H9 (cell line): ENCODE data around the gene FOXQ1. TPM values are rescaled to one million over a fixed set of nuclear protein-coding genes. Genes with fewer than 3 reads are reported as not detected.

Experiments used
- DNase-seq: peaks from one replicate; pipeline ENCODE4 v3.0.0-alpha.2; 2017
- H2AFZ ChIP-seq: one replicate; pipeline ENCODE4 v1.6.1; 2013; ENCODE audit warnings: mild to moderate bottlenecking, low read length, control low read depth, moderate library complexity
- H2AK5ac ChIP-seq: 2 replicates; pipeline ENCODE4 v1.6.1; 2013; ENCODE audit warnings: low read length, control low read depth, mixed read lengths; ENCODE audit not compliant: insufficient read length
- H2BK120ac ChIP-seq: one replicate; pipeline ENCODE4 v1.6.1; 2013; ENCODE audit warnings: low read depth, mild to moderate bottlenecking, low read length, control low read depth, inconsistent platforms; ENCODE audit not compliant: poor library complexity, severe bottlenecking
- H2BK12ac ChIP-seq: 2 replicates; pipeline ENCODE4 v1.6.1; 2013; ENCODE audit warnings: low read length, control low read depth, mixed read lengths, low read depth; ENCODE audit not compliant: insufficient read length
- H2BK15ac ChIP-seq: 2 replicates; pipeline ENCODE4 v1.6.1; 2013; ENCODE audit warnings: low read depth, low read length, control low read depth
- H2BK20ac ChIP-seq: one replicate; pipeline ENCODE4 v1.6.1; 2013; ENCODE audit warnings: low read depth, mild to moderate bottlenecking, low read length, control low read depth, inconsistent platforms; ENCODE audit not compliant: poor library complexity, severe bottlenecking
- H2BK5ac ChIP-seq: 2 replicates; pipeline ENCODE4 v1.6.1; 2013; ENCODE audit warnings: low read length, control low read depth, mixed read lengths; ENCODE audit not compliant: insufficient read length
- H3K14ac ChIP-seq: 2 replicates; pipeline ENCODE4 v1.6.1; 2013; ENCODE audit warnings: low read length, control low read depth; ENCODE audit not compliant: insufficient read depth
- H3K18ac ChIP-seq: 2 replicates; pipeline ENCODE4 v1.6.1; 2013; ENCODE audit warnings: low read depth, mild to moderate bottlenecking, mixed read lengths, low read length, control low read depth; ENCODE audit not compliant: insufficient read length
- H3K23ac ChIP-seq: 2 replicates; pipeline ENCODE4 v1.6.1; 2013; ENCODE audit warnings: low read length, control low read depth, mixed read lengths, low read depth; ENCODE audit not compliant: insufficient read length
- H3K23me2 ChIP-seq: 2 replicates; pipeline ENCODE4 v1.6.1; 2013; ENCODE audit warnings: low read depth, mild to moderate bottlenecking, mixed read lengths, low read length, control low read depth; ENCODE audit not compliant: insufficient read length, poor library complexity, severe bottlenecking
- H3K27ac ChIP-seq: 2 replicates; pipeline ENCODE4 v1.5.1; 2013; ENCODE audit warnings: low read length, control low read depth, mixed read lengths, low read depth; ENCODE audit not compliant: insufficient read length
- H3K27me3 ChIP-seq: 2 replicates; pipeline ENCODE4 v1.6.1; 2013; ENCODE audit warnings: low read length, control low read depth, inconsistent platforms; ENCODE audit not compliant: insufficient read depth
- H3K4ac ChIP-seq: 2 replicates; pipeline ENCODE4 v1.6.1; 2013; ENCODE audit warnings: low read depth, mild to moderate bottlenecking, control low read depth, inconsistent platforms, low read length, moderate library complexity
- H3K4me1 ChIP-seq: 2 replicates; pipeline ENCODE4 v1.6.1; 2013; ENCODE audit warnings: low read length, control low read depth, inconsistent platforms; ENCODE audit not compliant: insufficient read depth
- H3K4me2 ChIP-seq: 2 replicates; pipeline ENCODE4 v1.6.1; 2013; ENCODE audit warnings: low read length, control low read depth, mixed read lengths; ENCODE audit not compliant: insufficient read length, insufficient read depth
- H3K56ac ChIP-seq: 2 replicates; pipeline ENCODE4 v1.6.1; 2013; ENCODE audit warnings: low read depth, mild to moderate bottlenecking, mixed read lengths, low read length, control low read depth; ENCODE audit not compliant: insufficient read length
- H3K79me1 ChIP-seq: 2 replicates; pipeline ENCODE4 v1.6.1; 2013; ENCODE audit warnings: low read depth, mild to moderate bottlenecking, moderate library complexity, low read length, control low read depth, inconsistent platforms; ENCODE audit not compliant: insufficient read depth, poor library complexity, severe bottlenecking
- H3K79me2 ChIP-seq: 2 replicates; pipeline ENCODE4 v1.6.1; 2013; ENCODE audit warnings: low read length, control low read depth, inconsistent platforms; ENCODE audit not compliant: insufficient read depth
- H3K9ac ChIP-seq: 2 replicates; pipeline ENCODE4 v1.6.1; 2013; ENCODE audit warnings: low read length, control low read depth, mixed read lengths; ENCODE audit not compliant: insufficient read length; ENCODE audit errors: extremely low read depth
- H3K9me3 ChIP-seq: one replicate; pipeline ENCODE4 v1.6.1; 2013; ENCODE audit warnings: low read depth, low read length, inconsistent platforms; ENCODE audit not compliant: control insufficient read depth
- H3T11ph ChIP-seq: one replicate; pipeline ENCODE4 v1.6.1; 2013; ENCODE audit warnings: mild to moderate bottlenecking, low read length, control low read depth, inconsistent platforms
- H4K20me1 ChIP-seq: one replicate; pipeline ENCODE4 v1.6.1; 2013; ENCODE audit not compliant: control insufficient read depth, insufficient read length, insufficient read depth
- H4K5ac ChIP-seq: 2 replicates; pipeline ENCODE4 v1.6.1; 2013; ENCODE audit warnings: low read depth, mild to moderate bottlenecking, mixed read lengths, low read length, control low read depth; ENCODE audit not compliant: insufficient read length
- H4K8ac ChIP-seq: replicated peaks from 2 replicates; pipeline ENCODE4 v1.6.1; 2013; ENCODE audit warnings: low read length, control low read depth, mixed read lengths, low read depth; ENCODE audit not compliant: insufficient read length
- H4K91ac ChIP-seq: 2 replicates; pipeline ENCODE4 v1.6.1; 2013; ENCODE audit warnings: low read depth, mild to moderate bottlenecking, moderate library complexity, mixed read lengths, low read length, control low read depth; ENCODE audit not compliant: insufficient read length
- H3K27ac Mint-ChIP-seq, 3 experiments: 2 replicates in 2 of 3; 3 replicates in 1 of 3; pipeline ENCODE4 v1.8.0; 2020 to 2021; ENCODE audit warnings: mixed read lengths in 3 of 3, mild to moderate bottlenecking in 1 of 3, moderate library complexity in 1 of 3
- H3K27me3 Mint-ChIP-seq: 2 replicates; pipeline ENCODE4 v1.8.0; 2021; ENCODE audit warnings: low read depth, mild to moderate bottlenecking, moderate library complexity, mixed read lengths
- H3K36me3 Mint-ChIP-seq, 3 experiments: 2 replicates in 2 of 3; 3 replicates in 1 of 3; pipeline ENCODE4 v1.8.0; 2020 to 2021; ENCODE audit warnings: low read depth in 3 of 3, mixed read lengths in 3 of 3; ENCODE audit not compliant: insufficient read depth in 1 of 3
- H3K4me1 Mint-ChIP-seq, 2 experiments: 2 replicates each; pipeline ENCODE4 v1.8.0; 2020; ENCODE audit warnings: mixed read lengths in 2 of 2
- H3K4me3 Mint-ChIP-seq, 2 experiments: 2 replicates in 1 of 2; 3 replicates in 1 of 2; pipeline ENCODE4 v1.8.0; 2020 to 2021; ENCODE audit warnings: mild to moderate bottlenecking in 2 of 2, mixed read lengths in 2 of 2, moderate library complexity in 1 of 2
- H3K9me3 Mint-ChIP-seq, 2 experiments: 2 replicates in 1 of 2; 3 replicates in 1 of 2; pipeline ENCODE4 v1.8.0; 2020; ENCODE audit warnings: mild to moderate bottlenecking in 2 of 2, mixed read lengths in 2 of 2, moderate library complexity in 1 of 2
- CTCF ChIP-seq: fragments of 200-600 bp; sonication (generic); conservative IDR thresholded peaks from 3 replicates; pipeline ENCODE4 v1.8.0; 2021; ENCODE audit warnings: antibody characterized with exemption, mild to moderate bottlenecking
- WGBS: extraction: QIAGEN DNeasy Blood & Tissue Kit; methylation state at CpG from one replicate; pipeline ENCODE4 v1.1.7; 2013; ENCODE audit warnings: missing lambda C conversion rate, low lambda C conversion rate, mixed read lengths; ENCODE audit not compliant: insufficient read length; ENCODE audit errors: extremely low coverage; 5-methylcytosine and 5-hydroxymethylcytosine counted together
- total RNA-seq: library from RNA; stranded (reverse); gene quantifications from 2 replicates; pipeline ENCODE4 v1.2.1, GENCODE V29; 2021

FOXQ1 gene
- total RNA-seq, 1 experiment from 2014 or later: 0.15 TPM

- no peak overlapping the region for H4K8ac ChIP-seq
- H3T11ph ChIP-seq: no peak overlapping the region
- DNase-seq: no peak
- H2AK5ac ChIP-seq: no peak overlapping the region
- no peaks in the 10 kb centered on the region for H3K27me3 ChIP-seq
- H3K79me1 ChIP-seq: no peaks in the 10 kb centered on the region
- no peaks in the 10 kb centered on the region for H3K79me2 ChIP-seq
- H3K9ac ChIP-seq: no peak overlapping the region
- Mint-ChIP-seq H3K27ac (no peak overlapping the region), H3K9me3 (no peaks in the 10 kb centered on the region; a peak in 1 of 5 replicates), H3K27me3 (peaks cover 18% of the 10 kb centered on the region), H3K4me1 (peaks cover 2 to 9% of the 10 kb centered on the region in 2 experiments; a peak in 2 of 4 replicates), H3K4me3 (no peak overlapping the region), H3K36me3 (no peaks in the 10 kb centered on the region)
- no peak overlapping the region for H3K18ac ChIP-seq
- H4K5ac ChIP-seq: no peak overlapping the region
- H4K91ac ChIP-seq: no peak overlapping the region
- no peak for TF ChIP-seq CTCF
- no peak overlapping the region for H2BK120ac ChIP-seq
- no peak overlapping the region for H3K4me2 ChIP-seq
- no CpG with 5 or more reads among the region's 8 CpGs for WGBS
- no peak overlapping the region for H3K14ac ChIP-seq
- no peak overlapping the region for H2BK5ac ChIP-seq
- H3K23ac ChIP-seq: no peak overlapping the region
- no peak overlapping the region for H2BK12ac ChIP-seq
- H3K9me3 ChIP-seq: no peaks in the 10 kb centered on the region
- no peak overlapping the region for H3K56ac ChIP-seq
- no peaks in the 10 kb centered on the region for H3K23me2 ChIP-seq
- H2AFZ ChIP-seq: no peak overlapping the region
- no peak overlapping the region for H3K4ac ChIP-seq
- H2BK20ac ChIP-seq: no peak overlapping the region
- peaks cover 4% of the 10 kb centered on the region; the same call in 1 of the 2 replicates for H3K4me1 ChIP-seq
- H4K20me1 ChIP-seq: no peaks in the 10 kb centered on the region
- H2BK15ac ChIP-seq: no peak overlapping the region
- H3K27ac ChIP-seq: no peak overlapping the region
Observed at GRCh38 chr6:1281746-1282145, 30.2 kb upstream of the FOXQ1 start.
